ENCODE results near the gene EXOC4. TPM values are rescaled to one million over a fixed set of nuclear protein-coding genes. Genes with fewer than 3 reads are reported as not detected.

Gene EXOC4
- total RNA-seq, 2 donors from 2014 or later, result 48.9 to 102 TPM

DNA sequence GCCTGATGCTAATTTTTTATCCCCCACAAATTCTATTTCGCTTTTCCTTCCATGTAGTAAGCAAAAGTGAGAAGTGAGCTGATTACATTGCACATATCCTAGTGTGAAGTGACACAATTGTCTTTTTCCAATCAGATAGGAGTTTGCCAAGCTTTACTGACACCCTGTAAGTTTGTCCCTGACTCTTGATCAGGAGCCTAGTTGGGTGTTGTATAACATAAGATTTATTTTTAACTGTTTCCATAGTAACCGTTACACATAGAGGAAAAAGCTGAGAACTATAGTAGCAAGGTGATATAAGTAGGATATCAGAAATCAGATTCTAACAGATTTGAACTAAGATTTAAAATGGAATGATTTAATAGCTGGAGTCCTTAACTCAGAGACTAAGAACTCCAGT lies 31.2 kb downstream of the EXOC4 start:
- no peak for TF ChIP-seq POLR2AphosphoS5 (IDR thresholded peaks at IDR 0.05)
- TF ChIP-seq POLR2A (IDR thresholded peaks at IDR 0.05), result no peak
- TF ChIP-seq, protein P1, sequence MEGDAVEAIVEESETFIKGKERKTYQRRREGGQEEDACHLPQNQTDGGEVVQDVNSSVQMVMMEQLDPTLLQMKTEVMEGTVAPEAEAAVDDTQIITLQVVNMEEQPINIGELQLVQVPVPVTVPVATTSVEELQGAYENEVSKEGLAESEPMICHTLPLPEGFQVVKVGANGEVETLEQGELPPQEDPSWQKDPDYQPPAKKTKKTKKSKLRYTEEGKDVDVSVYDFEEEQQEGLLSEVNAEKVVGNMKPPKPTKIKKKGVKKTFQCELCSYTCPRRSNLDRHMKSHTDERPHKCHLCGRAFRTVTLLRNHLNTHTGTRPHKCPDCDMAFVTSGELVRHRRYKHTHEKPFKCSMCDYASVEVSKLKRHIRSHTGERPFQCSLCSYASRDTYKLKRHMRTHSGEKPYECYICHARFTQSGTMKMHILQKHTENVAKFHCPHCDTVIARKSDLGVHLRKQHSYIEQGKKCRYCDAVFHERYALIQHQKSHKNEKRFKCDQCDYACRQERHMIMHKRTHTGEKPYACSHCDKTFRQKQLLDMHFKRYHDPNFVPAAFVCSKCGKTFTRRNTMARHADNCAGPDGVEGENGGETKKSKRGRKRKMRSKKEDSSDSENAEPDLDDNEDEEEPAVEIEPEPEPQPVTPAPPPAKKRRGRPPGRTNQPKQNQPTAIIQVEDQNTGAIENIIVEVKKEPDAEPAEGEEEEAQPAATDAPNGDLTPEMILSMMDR (IDR thresholded peaks at IDR 0.05), result no peak
- WGBS, result 73% methylated on average over 2 of the region's 2 CpGs
- H3K27ac ChIP-seq, result no peak overlapping the region

GRCh38 chr7:133288970-133289369 lies 36.1 kb downstream of the EXOC4 start:
- intact Hi-C loops (cut with DNase I), result no loop called here
- no peak overlapping the region for H3K4me3 ChIP-seq
- no peaks in the 10 kb centered on the region for H3K9me3 ChIP-seq
- H3K27me3 ChIP-seq (replicated peaks; ENCODE audit: insufficient read depth), result no peaks in the 10 kb centered on the region
- TF ChIP-seq POLR2A (IDR thresholded peaks at IDR 0.05) (no peak), POLR2AphosphoS5 (IDR thresholded peaks at IDR 0.05) (no peak)
- TF ChIP-seq, protein P1 (IDR thresholded peaks at IDR 0.05), result no peak
- H3K36me3 ChIP-seq, result no peaks in the 10 kb centered on the region
- no peak overlapping the region for H3K27ac ChIP-seq
- H3K4me1 ChIP-seq (replicated peaks), result no peaks in the 10 kb centered on the region
- DNase-seq (ENCODE audit: low spot score), result no peak
- WGBS, result 96% methylated on average over 1 of the region's 1 CpG

More for the DNA sequence above, 31.2 kb downstream of the EXOC4 start:
- no peak for DNase-seq (ENCODE audit: low spot score)
- intact Hi-C loops (cut with DNase I), result no loop called here
- no peaks in the 10 kb centered on the region for H3K27me3 ChIP-seq (replicated peaks; ENCODE audit: insufficient read depth)
- H3K9me3 ChIP-seq, result no peaks in the 10 kb centered on the region
- H3K36me3 ChIP-seq, result no peaks in the 10 kb centered on the region
- H3K4me3 ChIP-seq, result no peak overlapping the region
- no peaks in the 10 kb centered on the region for H3K4me1 ChIP-seq (replicated peaks)

DNA sequence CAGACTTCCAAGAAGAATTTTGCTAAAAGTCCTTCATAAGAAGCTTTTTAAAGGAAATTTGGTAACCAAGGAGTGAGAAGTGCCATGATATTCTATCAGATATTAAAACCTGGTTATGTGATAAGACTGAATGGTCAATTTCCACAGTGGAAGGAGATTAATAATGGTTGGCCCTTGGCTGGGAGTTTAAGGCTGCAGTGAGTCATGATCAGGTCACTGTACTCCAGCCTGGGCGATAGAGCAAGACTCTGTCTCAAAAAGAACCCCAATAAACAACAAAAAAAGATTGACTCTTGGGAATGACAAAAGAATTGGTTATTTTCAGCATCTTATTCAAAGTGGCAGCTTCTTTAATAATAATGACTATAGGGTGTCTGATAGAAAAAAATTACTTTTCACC lies 37.2 kb downstream of the EXOC4 start:
- no peak for TF ChIP-seq POLR2AphosphoS5 (IDR thresholded peaks at IDR 0.05)
- TF ChIP-seq, protein P1 (IDR thresholded peaks at IDR 0.05), result no peak
- TF ChIP-seq POLR2A (IDR thresholded peaks at IDR 0.05), result no peak
- Histone ChIP-seq H3K36me3 (no peaks in the 10 kb centered on the region), H3K4me1 (replicated peaks) (no peaks in the 10 kb centered on the region), H3K4me3 (no peak overlapping the region), H3K27me3 (replicated peaks; ENCODE audit: insufficient read depth) (no peaks in the 10 kb centered on the region), H3K27ac (no peak overlapping the region), H3K9me3 (no peaks in the 10 kb centered on the region)
- intact Hi-C loops (cut with DNase I), result no loop called here
- no peak for DNase-seq (ENCODE audit: low spot score)
- WGBS, result 92% methylated on average over 1 of the region's 1 CpG

DNA sequence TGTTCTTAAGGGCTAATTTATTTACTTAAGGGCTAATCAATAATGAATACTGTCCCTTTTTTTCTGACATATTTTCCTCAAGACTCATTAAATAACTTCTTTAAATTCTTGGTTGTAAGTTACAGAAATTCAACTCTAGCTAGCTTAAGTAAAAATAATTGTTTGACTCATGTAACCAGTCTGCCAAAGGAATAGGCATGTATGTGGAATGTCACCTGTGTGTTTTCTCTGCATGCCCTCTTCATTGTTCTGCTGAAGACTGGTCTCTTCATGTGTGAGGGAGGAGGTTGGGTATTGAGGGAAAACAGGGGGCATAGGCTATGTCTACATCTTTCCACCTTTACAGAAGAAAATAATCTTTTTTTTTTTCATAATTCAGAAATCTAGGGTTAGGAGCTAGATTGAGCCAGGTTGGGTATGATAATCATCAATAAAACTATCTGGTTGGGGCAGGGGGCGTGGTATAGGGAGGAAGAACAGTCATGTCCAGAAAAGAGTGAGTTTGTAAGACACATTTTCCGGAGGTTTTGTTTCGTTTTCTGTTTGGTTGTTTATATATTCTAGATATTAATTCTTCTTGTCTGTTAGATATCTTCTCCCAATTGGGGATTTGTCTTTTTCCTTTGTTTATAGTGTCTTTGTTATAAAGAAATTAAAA lies 37.9 kb downstream of the EXOC4 start:
- no peak overlapping the region for H3K4me3 ChIP-seq
- intact Hi-C loops (cut with DNase I), result no loop called here
- no peaks in the 10 kb centered on the region for H3K4me1 ChIP-seq (replicated peaks)
- no peak for DNase-seq (ENCODE audit: low spot score)
- H3K9me3 ChIP-seq, result no peaks in the 10 kb centered on the region
- TF ChIP-seq POLR2A (IDR thresholded peaks at IDR 0.05), result no peak
- no peak for TF ChIP-seq POLR2AphosphoS5 (IDR thresholded peaks at IDR 0.05)
- TF ChIP-seq, protein P1 (IDR thresholded peaks at IDR 0.05), result no peak
- H3K36me3 ChIP-seq, result no peaks in the 10 kb centered on the region
- no peak overlapping the region for H3K27ac ChIP-seq
- WGBS, result 95% methylated on average over 3 of the region's 3 CpGs
- no peaks in the 10 kb centered on the region for H3K27me3 ChIP-seq (replicated peaks; ENCODE audit: insufficient read depth)

GRCh38 chr7:133292631-133293030 lies 39.8 kb downstream of the EXOC4 start:
- Histone ChIP-seq H3K4me1 (replicated peaks) (no peaks in the 10 kb centered on the region), H3K27me3 (replicated peaks; ENCODE audit: insufficient read depth) (no peaks in the 10 kb centered on the region), H3K9me3 (no peaks in the 10 kb centered on the region), H3K4me3 (no peak overlapping the region), H3K27ac (no peak overlapping the region), H3K36me3 (no peaks in the 10 kb centered on the region)
- TF ChIP-seq POLR2A (IDR thresholded peaks at IDR 0.05), result no peak
- TF ChIP-seq, protein P1 (IDR thresholded peaks at IDR 0.05), result no peak
- no peak for TF ChIP-seq POLR2AphosphoS5 (IDR thresholded peaks at IDR 0.05)
- 100% methylated on average over 1 of the region's 1 CpG for WGBS
- no peak for DNase-seq (ENCODE audit: low spot score)
- intact Hi-C loops (cut with DNase I), result no loop called here
